HFFc6 (cell line): ENCODE measurements around the gene ZNF440. TPM values are rescaled to one million over a fixed set of nuclear protein-coding genes. Genes with fewer than 3 reads are reported as not detected.

Source experiments
- DNase-seq: peaks from one replicate; pipeline ENCODE4 v3.0.0-alpha.2; 2018
- H3K27ac Mint-ChIP-seq: 2 replicates; pipeline ENCODE4 v1.8.0; 2020; ENCODE audit warnings: mild to moderate bottlenecking, mixed read lengths
- H3K27me3 Mint-ChIP-seq: 2 replicates; pipeline ENCODE4 v1.8.0; 2021; ENCODE audit warnings: mild to moderate bottlenecking, moderate library complexity, mixed read lengths; ENCODE audit not compliant: insufficient read depth
- H3K36me3 Mint-ChIP-seq: 2 replicates; pipeline ENCODE4 v1.8.0; 2021; ENCODE audit warnings: low read depth, mixed read lengths
- H3K4me1 Mint-ChIP-seq: 2 replicates; pipeline ENCODE4 v1.8.0; 2020; ENCODE audit warnings: low read depth, mixed read lengths
- H3K4me3 Mint-ChIP-seq: 2 replicates; pipeline ENCODE4 v1.8.0; 2020; ENCODE audit warnings: mild to moderate bottlenecking, moderate library complexity, mixed read lengths
- H3K9me3 Mint-ChIP-seq: 2 replicates; pipeline ENCODE4 v1.8.0; 2020; ENCODE audit warnings: mild to moderate bottlenecking, mixed read lengths
- long read RNA-seq: library from polyadenylated mRNA; unstranded; transcript quantifications from one replicate; pipeline ENCODE4 v2.0.0, GENCODE V29; 2019
- total RNA-seq, 6 experiments: library from RNA; stranded (reverse); fragmentation: NEBNext Ultra II Directional; extraction: Animal tissue kit (Norgen Biotek cat#: 25700); gene quantifications; 2 replicates in 1 of 6; 3 replicates in 5 of 6; pipeline ENCODE4 v1.2.3, GENCODE V29; 2021
- TF ChIP-seq, protein P1 (sequence below): fragments of 200-600 bp; sonication (generic); IDR thresholded peaks from 2 replicates; pipeline ENCODE4 v1.5.0; 2021; ENCODE audit warnings: antibody characterized with exemption, mild to moderate bottlenecking

Gene ZNF440
- total RNA-seq = 1 to 10 TPM; 4.9 to 7.7 (median 6.6) TPM
- long read RNA-seq, full-length matches to known transcripts = 2 of 3 reads
- long read RNA-seq, partial matches to known transcripts = 0 of 3 reads
- long read RNA-seq, other reads (novel, unspliced or antisense) = 1 of 3 reads

DNA sequence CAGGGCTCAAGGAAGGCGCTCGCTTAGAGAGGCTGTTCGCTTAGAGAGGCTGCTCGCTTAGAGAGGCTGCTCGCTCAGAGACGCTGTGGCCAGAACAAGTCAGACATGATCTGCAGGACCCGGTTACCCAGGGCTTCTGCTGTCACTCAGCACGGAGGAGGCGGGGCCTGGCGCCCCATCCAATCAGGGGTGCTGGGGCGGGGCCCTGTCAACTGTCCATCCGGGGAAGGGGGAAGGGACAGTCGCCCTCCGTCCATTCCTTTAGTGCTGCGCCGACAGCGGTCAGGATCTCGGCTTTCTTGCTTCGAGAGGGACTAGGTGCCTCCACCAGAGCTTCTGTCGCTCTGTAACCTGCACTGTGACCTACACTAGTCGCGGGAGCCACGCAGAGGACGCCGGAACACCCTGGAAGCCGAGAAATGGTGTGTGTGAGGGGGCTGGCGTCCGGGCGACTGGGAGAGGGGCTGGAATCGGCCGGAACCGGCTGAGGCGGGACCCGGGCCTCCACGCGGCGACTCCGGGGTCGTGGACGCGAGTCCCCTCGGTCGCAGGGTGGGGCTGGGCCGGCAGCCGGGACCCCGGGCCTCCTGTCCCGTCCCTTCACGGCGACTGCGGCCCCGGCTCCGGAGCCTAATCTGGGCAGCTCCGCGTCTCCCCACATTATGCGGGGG, at the start of gene ZNF440:
TSS of gene ZNF440 (plus strand) at position 245 of the 671 bp plus-strand sequence. CDS start at position 420, 175 bp downstream.
- Mint-ChIP-seq H3K4me1 (peaks cover 17% of the 10 kb centered on the region), H3K36me3 (peaks cover 36% of the 10 kb centered on the region), H3K27me3 (no peaks in the 10 kb centered on the region; the same call in 1 of the 2 replicates), H3K27ac (peak within 1 kb of the TSS; percentile 77), H3K9me3 (peaks cover 28% of the 10 kb centered on the region), H3K4me3 (peak within 1 kb of the TSS; percentile 91)
- TF ChIP-seq, protein P1, sequence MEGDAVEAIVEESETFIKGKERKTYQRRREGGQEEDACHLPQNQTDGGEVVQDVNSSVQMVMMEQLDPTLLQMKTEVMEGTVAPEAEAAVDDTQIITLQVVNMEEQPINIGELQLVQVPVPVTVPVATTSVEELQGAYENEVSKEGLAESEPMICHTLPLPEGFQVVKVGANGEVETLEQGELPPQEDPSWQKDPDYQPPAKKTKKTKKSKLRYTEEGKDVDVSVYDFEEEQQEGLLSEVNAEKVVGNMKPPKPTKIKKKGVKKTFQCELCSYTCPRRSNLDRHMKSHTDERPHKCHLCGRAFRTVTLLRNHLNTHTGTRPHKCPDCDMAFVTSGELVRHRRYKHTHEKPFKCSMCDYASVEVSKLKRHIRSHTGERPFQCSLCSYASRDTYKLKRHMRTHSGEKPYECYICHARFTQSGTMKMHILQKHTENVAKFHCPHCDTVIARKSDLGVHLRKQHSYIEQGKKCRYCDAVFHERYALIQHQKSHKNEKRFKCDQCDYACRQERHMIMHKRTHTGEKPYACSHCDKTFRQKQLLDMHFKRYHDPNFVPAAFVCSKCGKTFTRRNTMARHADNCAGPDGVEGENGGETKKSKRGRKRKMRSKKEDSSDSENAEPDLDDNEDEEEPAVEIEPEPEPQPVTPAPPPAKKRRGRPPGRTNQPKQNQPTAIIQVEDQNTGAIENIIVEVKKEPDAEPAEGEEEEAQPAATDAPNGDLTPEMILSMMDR = no peak
- DNase-seq = peak; percentile 87

DNA sequence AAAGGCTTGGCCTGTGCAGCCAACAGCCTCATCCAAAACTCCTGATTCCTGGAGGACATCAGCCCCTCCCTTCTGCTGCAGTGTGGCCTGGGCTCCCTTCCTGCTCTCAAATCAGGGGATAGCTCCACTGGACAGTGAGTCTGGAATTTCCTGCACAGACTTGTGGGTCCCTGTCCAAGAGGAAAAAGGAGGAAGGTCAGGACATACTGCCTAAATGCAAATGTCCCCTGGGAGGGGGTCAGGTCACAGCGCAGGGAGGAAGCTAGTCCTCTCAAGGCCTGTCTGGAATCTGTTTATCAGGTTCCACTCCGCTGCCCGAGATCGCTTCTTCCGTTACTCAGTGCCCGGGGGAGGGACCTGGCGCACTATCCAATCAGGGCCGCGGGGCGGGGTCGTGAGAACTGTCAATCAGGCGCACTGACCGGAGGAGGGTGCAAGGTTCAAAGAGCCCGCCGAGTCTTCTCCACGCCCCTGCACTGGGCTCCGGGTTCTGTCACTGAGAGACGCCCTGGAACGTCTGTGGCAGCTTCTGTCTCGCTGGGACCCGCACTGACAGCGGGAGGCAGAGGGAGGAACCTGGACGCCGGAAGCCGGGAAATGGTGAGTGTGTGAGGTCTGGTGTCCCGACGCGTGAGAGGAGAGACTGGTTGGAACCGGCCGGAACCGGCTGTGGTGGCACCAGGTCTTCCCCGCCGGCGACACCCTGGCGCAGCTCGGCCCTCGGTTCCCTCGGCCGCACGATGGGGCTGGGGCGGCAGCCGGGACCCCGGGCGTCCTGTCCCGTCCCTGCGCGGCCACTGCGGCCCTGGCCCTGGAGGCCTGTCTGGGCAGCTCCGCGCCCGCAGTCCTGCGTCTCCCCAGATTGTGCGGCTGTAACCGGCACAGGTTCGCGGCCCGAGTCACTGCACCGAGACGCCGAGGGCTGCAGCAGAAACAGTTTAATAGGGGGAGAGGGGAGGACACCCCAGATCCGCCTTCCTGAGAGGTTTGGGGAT, 47.2 kb upstream of the ZNF440 start, which contains the start of gene ZNF441:
TSS of gene ZNF441 (plus strand) at position 404 of the 995 bp plus-strand sequence. CDS start at position 598, 194 bp downstream.
- H3K9me3 Mint-ChIP-seq = peaks cover 37% of the 10 kb centered on the region
- TF ChIP-seq, protein P1 = no peak
- peak within 1 kb of the TSS; percentile 97 for H3K4me3 Mint-ChIP-seq

DNA sequence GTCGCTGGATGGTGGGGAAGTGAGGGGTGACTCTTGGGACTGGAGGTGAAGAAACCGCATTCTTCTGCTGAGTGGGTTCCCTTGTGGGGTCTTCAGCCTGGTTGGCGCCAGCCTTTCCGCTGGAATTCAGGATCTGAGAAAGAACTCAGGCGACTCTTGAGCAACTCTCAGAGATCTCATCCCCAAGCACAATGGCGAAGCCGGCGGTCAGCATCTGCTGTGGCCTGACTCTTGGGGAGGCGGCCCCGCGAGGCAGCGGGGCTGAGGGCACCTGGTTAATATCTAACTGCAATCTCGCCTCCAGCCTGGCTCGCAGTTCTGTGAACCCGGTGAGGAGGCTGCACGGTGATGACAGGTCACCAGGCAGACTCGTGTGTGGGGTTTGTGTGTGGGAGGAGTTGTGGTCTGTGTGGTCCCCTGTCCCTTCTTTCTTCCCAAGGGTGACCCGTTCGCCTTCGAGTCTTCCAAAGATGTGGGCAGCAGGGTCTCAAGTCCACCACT, 46.4 kb upstream of the ZNF440 start:
- TF ChIP-seq, protein P1 = no peak
- Mint-ChIP-seq H3K9me3 (peaks cover 39% of the 10 kb centered on the region), H3K36me3 (peaks cover 39% of the 10 kb centered on the region), H3K4me1 (peaks cover 20% of the 10 kb centered on the region), H3K27me3 (peaks cover 1% of the 10 kb centered on the region), H3K27ac (peak overlapping the region; percentile 99), H3K4me3 (peak overlapping the region; percentile 97)
- DNase-seq = peak; percentile 16

More for the DNA sequence above, 47.2 kb upstream of the ZNF440 start, which contains the start of gene ZNF441:
- peak; percentile 95 for DNase-seq
- Mint-ChIP-seq H3K36me3 (peaks cover 31% of the 10 kb centered on the region), H3K27me3 (peaks cover 1% of the 10 kb centered on the region), H3K27ac (peak within 1 kb of the TSS; percentile 99), H3K4me1 (peaks cover 20% of the 10 kb centered on the region)

DNA sequence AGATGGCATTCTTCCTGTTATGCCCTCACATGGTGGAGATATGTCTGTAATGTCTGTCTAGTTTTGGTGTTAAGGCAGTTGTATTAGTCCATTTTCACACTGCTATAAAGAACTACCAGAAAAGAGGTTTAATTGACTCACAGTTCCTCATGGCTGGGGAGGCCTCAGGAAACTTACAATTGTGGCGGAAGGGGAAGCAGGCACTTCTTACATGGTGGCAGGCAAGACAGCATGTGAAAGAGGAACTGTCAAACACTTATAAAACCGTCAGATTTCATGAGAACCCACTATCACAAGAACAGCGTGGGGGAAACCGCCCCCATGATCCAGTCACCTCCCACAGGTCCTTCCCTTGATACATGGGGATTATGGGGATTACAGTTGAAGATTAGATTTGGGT, 44.1 kb upstream of the ZNF440 start:
- Mint-ChIP-seq H3K4me1 (peaks cover 20% of the 10 kb centered on the region), H3K4me3 (no peak overlapping the region), H3K9me3 (peaks cover 62% of the 10 kb centered on the region)

More for the DNA sequence above, 44.1 kb upstream of the ZNF440 start:
- TF ChIP-seq, protein P1 = no peak
- H3K27me3 Mint-ChIP-seq = peaks cover 1% of the 10 kb centered on the region
- DNase-seq = no peak
- H3K36me3 Mint-ChIP-seq = peaks cover 61% of the 10 kb centered on the region
- no peak overlapping the region for H3K27ac Mint-ChIP-seq
